Inflammatory macrophage (primary cell): ENCODE results near the gene ELFN2.

Experiments
- DNase-seq, 2 donors: peaks; one replicate each; pipeline ENCODE4 v3.0.0-alpha.2; 2020 to 2022

Gene ELFN2

DNA sequence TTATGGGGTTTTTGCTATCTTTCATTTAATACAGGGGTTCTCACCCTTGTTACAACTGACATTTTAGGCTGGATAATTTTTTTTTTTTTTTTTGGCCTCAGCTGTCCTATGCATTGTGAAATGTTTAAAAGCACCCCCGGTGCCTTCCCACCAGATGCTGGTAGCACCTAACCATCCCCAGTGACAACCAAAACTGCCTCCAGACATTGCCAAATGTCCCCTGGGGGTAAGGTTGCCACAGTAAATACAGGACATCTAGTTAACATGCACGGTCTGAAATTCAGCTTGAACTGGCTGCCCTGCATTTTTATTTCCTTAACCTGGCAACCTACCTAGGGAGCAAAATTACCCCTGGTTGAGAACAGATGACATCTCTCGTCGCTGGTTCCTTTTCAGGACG is 72.6 kb downstream of the ELFN2 start:
- DNase-seq, result no peak

- DNase-seq, result no peak
Observed at GRCh38 chr22:37354261-37354660, 73.0 kb downstream of the ELFN2 start.

- no peak for DNase-seq
Observed at GRCh38 chr22:37353839-37354238, 73.4 kb downstream of the ELFN2 start.

- DNase-seq, result no peak
Observed at GRCh38 chr22:37352481-37352880, 74.8 kb downstream of the ELFN2 start.

DNA sequence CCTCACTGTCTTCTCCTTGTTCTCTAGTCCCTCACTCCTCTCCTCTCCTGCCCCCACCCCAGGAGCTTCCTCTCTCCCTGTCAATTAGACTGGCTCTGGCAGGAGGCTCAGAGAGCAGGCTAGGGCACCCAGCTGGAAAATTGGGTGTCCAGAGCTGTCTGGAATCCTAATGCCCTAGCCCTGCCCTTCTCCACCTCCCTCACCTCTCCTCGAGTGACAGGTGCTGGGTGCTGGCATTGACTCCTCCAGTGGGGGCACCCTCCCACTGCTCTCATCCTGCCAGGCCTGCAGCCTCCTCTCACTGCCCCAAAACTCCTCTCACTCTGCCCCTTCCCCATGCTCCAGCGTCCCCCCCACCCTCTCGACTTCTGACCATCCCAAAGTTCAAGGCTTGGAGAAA is 76.0 kb downstream of the ELFN2 start:
- no peak for DNase-seq

GRCh38 chr22:37349043-37349814 is 78.0 kb downstream of the ELFN2 start:
- DNase-seq, result no peak

- no peak for DNase-seq
Observed at GRCh38 chr22:37346505-37346895, 80.8 kb downstream of the ELFN2 start.

- DNase-seq, result no peak
Observed at GRCh38 chr22:37345863-37346504, 81.3 kb downstream of the ELFN2 start.

- DNase-seq, result no peak
Observed at GRCh38 chr22:37344735-37345449, 82.4 kb downstream of the ELFN2 start.

DNA sequence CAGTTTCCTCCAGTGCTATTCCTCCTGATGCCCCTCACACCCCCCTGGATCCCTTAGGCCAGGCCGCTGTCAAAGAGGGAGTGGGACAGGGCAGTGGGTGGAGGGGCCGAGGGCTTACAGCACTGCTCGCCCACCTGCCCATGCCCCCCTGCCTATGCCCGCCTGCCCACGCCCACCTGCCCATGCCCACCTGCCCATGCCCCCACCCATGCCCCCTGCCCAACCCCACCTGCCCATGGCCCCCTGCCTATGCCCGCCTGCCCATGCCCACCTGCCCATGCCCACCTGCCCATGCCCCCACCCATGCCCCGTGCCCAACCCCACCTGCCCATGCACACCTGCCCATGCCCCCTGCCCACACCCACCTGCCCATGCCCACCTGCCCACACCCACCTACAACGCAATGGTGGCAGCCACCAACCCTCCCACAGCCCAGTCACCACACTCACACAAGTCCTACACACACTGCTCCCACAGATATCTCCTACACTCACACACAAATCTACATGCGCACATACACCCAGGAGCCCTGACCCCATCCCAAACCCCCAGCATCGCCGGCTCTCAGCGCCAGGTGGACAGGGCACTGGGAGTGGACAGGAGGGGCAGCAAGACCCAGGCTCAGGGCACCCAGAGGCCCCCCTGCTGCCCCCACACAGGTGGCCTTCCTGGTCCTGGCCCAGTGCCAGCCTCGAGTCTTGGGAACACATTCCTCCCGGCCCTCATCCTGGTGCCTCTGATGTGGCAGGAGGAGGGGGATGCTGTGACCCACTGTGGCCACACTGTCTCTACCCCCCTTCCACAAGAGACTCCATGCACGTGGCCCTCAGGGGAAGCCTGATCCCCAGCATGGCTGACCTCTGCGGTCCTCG is 83.2 kb downstream of the ELFN2 start:
- no peak for DNase-seq

GRCh38 chr22:37343348-37343747 is 83.9 kb downstream of the ELFN2 start:
- no peak for DNase-seq

- no peak for DNase-seq
Observed at GRCh38 chr22:37342065-37342464, 85.2 kb downstream of the ELFN2 start.

DNA sequence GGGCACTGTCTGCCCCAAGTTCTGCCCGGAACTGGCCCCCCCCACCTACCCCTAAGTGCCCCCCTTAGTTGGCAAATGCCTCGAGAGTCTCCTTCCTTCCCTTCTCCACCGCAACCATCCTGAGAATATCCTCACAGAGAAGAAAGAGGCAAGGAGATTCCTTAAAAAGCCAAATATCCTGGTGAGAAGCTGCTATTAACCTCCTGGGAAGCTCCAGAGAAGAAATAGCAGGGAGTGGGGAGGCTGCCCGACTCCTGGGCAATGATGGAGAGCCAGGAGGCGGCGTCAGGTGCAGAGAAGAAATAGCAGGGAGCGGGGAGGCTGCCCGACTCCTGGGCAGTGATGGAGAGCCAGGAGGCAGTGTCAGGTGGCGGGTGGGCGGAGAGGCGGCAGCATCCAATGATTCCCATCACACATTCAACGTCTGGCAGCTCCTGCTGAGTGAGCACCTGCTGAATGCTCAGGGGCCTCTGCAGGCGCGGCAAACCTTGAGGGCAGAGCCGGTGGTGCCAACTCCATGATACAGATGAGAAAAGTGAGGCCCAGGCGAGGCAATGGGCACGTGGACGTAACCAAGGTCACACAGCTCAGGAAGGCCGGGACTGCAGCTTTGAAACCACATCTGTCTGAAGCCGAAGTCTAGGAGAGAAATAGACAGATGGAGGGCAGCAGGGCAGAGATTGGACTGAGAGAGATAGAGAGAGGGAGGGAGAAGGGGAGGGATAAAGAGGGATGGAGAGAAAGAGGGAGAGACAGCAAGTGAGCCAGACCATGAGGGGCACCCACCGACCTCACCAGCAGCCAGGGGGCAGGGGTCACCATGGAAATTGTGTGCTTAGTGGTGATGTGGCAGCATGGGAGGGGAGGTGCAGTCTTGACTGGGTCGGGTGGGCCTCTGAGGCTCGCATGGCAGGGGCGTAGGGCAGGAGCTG is 86.7 kb downstream of the ELFN2 start:
- no peak for DNase-seq

- no peak for DNase-seq
Observed at GRCh38 chr22:37338539-37339246, 88.6 kb downstream of the ELFN2 start.

- no peak for DNase-seq
Observed at GRCh38 chr22:37337204-37337943, 89.9 kb downstream of the ELFN2 start.

DNA sequence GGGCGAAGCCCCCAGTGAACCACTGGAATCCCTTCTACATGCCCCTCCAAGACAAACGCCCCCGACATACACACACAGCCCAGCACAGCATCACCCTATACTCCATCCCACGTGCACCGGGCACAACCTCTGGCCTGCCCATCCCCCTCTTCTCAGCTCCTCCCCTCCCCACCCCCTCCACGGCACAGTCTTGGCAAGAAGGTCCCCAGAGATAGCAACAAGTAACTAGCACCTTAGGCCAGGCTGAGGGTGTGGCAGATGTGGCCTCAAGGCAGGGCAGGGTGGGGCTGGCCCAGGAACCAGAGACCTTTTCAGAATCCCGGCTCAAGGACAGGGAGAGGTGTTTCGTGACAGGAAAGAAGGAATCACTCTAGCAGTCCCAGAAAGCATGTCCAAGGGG is 90.7 kb downstream of the ELFN2 start:
- DNase-seq, result no peak

DNA sequence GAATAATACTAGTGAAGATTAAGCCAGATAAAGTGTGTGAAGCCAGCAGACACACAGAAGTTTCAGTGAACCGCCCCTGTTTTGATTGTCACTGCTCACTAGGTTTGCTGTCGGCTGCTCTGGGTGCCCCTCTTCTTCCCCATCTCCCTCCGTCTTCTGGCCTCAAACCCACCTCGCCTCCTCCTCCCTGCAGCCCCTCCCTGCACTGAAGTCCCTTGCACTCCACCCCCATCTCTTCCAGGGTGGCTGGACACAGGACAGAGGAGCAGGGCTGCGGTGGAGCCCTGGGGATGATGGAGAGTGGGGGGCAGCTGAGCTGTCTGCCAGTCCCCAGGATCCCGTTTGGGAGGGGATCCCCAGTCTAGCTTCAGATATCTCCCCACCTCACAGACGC is 91.5 kb downstream of the ELFN2 start:
- no peak for DNase-seq

- no peak for DNase-seq
Observed at GRCh38 chr22:37334859-37335805, 92.1 kb downstream of the ELFN2 start.

DNA sequence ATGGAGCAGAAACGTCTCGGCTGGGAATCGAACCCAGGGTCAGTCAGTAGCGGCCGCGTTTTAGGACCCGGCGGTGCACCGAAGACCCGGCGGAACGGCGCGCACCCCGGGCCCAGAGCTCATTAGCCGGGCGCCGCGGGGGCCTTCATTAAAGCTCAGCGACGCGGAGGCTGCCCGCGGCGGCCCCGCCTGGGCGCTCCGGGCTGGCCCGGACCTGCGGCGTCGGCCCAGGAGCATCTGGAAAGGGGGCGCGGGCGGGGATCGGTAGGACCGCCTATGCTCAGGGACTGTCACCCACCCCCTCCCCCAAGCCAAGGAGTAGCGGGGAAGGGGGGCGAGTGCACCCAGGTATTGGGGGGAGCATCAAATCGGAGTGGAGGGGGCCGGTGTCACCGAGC is 92.8 kb downstream of the ELFN2 start:
- no peak for DNase-seq
